Embryonic facial prominence (tissue), 1 donor: ENCODE results near the gene TUBGCP2.

Experiments
- DNase-seq: peaks from one replicate; pipeline ENCODE4 v3.0.0-alpha.2; 2016; ENCODE audit errors: extremely low spot score

Gene TUBGCP2

GRCh38 chr10:133302230-133302629, 6.4 kb downstream of the TUBGCP2 start:
- DNase-seq, result no peak

DNA sequence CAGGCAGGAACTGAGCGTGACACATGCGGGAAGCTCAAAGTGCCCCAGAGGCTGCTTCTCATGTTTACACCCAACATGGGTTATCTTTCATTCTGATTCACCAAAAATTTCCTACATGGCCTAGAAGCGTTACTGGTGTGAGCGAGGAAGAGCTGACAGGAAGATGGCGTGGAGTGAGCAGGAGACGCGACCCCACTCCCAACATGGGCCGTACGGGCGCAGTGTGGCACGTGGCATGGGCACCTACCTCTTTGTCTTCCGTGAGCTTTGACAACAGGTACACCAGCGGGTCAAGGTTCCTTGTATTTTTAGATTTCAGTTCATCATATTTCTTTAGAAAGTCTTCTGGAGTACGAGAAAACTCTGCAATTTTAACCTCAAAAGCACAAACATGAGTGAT, 8.9 kb downstream of the TUBGCP2 start:
- DNase-seq, result no peak

DNA sequence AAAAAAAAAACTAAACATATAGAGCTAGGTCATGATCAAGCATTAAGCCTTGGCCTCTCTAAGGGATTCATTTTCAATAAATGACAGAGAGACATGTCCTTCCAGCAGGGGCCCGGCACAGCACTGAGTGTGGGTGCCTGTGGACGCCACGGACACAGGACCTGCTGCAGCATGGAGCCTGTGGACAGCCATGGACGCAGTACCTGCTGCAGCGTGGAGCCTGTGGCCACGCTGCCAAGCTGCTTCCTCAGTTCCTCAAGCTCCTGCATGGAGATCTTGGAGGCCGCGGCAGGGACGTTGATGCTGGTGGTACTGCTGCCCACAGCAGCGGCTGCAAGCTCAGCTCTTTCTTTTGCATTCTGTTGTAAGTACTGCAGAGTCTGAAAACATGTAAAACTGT, 9.4 kb downstream of the TUBGCP2 start:
- no peak for DNase-seq

DNA sequence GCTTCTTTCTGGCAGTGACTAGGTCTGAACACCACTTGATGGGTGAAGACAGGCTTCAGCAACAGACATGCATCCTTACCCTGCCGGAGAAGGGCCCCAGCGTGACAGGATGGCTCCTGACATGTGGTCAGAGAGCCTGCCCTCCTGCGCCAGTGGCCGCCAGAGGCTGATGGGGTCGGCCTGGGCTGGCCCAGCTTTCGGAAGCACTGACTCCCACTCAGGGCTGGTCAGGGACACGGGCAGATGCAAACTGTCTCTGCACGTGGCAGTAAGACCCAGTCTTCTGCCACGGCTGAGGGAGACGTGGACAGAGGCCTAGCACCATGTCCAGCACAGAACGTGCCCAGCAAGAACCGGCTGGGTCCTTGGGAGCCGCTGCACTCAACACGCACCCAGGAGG, 10.2 kb downstream of the TUBGCP2 start:
- DNase-seq, result no peak

DNA sequence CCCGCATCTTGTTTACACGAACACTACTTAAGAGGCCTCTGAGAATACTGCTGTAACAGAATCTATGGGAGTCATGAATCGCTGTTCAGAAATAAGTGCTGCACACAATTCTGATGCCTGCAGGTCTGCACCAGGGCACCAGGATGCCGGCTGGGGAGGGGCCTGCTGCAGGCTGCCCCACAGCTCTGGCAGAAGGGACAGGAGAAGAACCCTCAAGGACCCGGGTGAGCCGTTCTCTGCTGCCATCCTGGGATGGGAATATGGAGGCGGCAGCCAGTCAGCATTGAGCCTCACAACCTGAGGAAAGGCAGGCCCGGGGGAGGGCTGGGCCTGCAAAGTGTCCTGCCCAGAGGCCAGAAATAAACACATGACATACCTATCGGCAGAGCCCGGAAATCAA, 11.2 kb downstream of the TUBGCP2 start:
- no peak for DNase-seq

- DNase-seq, result no peak
These were observed 13.0 kb downstream of the TUBGCP2 start for GRCh38 chr10:133295426-133296320.

GRCh38 chr10:133294189-133294588, 14.5 kb downstream of the TUBGCP2 start:
- DNase-seq, result no peak

- no peak for DNase-seq
These were observed 14.9 kb downstream of the TUBGCP2 start for GRCh38 chr10:133293810-133294119.

- no peak for DNase-seq
These were observed 15.5 kb downstream of the TUBGCP2 start for GRCh38 chr10:133292919-133293809.

GRCh38 chr10:133289761-133290160, 18.9 kb downstream of the TUBGCP2 start:
- DNase-seq, result no peak

DNA sequence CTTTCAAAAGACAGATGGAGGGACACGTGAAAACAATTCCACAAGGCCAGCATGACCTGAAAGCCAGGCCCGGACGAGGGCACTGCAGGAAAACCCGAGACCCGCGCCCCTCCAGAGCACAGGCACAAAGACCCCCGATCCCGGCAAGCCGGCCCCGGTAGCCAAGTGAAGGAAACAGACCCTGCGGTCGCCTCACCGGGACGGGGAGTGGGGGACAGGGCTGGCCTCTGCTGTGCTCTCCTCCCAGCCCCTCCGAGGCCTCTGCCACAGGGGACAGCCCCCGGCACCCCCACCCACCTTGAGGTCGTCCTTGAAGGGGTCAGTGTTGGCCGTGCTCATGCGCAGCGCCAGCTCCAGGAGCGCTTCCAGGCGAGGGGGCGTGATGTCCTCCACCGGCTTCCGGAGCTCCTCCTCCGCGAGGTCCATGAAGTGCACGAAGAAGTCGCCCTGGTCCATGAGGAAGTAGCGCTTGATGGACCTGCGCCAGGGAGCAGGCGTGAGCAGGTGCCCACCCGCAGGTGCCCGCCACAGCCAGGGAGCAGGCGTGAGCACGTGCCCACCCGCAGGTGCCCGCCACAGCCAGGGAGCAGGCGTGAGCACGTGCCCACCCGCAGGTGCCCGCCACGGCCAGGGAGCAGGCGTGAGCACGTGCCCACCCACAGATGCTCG, 20.7 kb downstream of the TUBGCP2 start:
- no peak for DNase-seq

- DNase-seq, result no peak
These were observed 22.3 kb downstream of the TUBGCP2 start for GRCh38 chr10:133286366-133286765.

DNA sequence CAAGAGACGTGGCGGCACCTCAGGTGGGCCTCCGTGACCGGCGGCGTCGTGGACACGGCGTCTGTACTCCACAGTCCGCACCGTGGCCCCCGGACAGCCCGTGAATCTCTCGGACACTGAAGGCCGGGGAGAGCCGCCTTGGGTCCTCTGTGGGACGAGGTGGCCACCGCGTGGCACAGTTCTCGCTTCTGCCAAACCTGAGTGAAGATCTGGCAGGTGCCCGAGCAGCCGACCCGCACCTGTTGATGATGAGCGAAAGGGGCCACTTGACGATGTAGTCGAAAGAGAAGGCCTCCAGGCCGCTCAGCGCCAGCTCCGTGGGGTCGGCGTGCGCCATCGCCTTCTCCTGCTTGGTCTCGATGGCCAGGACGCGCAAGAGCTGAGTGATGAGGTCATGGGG, 23.5 kb downstream of the TUBGCP2 start:
- DNase-seq, result no peak

DNA sequence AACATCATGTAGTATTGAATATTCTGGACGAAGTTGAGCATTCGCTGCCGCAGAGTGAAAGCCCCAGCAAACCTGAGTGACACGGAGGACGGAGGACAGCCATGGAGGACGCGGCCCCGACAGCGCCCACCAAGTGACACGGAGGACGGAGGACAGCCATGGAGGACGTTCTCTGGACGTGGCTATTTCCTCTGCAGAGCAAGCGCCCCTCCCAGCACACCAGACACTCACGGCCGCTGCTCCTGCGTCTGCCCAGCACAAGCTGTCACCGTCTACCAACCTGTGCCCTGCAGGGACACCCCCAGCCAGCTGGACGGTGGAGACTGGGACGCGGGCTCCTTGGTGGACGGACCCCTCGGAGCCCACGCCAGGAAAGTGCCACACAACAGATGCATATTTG, 24.7 kb downstream of the TUBGCP2 start:
- DNase-seq, result no peak

DNA sequence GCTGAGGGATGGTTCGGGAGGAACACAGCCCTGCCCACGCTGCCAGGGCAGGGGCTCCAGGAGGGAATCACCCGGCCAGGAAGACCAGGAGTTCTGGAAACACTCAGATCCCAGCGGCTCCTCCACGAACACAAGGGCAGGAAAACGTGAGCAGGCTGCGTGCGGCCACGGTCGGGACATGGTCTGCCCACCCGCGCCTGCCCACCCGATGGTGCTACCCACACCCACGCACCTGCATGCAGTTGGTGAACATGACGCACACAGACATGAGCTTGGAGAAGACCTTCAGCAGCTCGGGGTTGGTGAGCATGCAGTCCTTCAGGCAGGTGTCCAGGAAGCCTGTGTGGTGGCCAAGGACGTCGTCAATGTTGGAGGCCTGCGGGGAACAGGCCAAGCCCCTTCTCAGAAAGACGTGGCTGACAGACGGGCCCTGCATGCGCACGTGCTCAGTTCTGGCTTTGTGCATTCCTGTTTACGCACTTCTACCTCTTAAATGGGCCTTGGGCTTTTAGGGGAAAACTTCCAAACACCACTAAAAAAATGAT, 25.8 kb downstream of the TUBGCP2 start:
- no peak for DNase-seq

DNA sequence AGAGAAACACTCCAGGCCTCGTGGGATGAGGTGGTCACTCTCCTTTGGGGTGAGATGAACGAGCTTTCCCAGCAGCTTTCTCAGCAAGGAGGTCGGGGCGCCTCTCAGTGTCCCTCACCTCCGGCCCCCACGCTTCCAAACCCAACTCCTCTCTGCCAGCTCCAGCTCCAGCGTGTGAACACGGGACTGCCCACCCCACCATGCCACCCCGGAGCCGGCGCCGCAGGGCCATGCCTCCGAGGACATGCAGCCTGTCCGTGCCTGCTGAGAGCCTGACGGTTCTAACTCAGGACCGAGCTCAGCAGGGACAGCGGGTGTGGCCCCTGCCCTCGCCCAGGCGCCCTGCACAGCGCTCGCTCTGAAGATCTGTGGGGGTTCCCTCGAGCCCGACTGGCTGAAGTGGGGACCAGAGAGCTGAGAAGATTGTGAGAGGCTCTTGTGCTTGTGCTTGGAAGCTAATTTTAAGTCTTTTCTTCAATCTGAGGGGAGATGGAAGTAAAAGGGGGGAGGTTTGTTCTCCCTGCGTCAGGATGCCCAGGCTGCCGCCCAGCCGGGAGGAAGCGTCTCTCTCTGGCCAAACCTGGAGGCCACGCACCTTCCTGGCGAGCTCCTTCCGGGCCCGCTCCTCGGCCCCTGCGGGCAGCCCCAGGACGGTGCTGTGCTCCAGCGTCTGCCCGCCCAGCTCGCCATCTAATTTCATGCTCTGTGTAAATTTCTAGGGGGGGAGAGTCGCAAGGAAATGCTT, 26.9 kb downstream of the TUBGCP2 start:
- no peak for DNase-seq

GRCh38 chr10:133281084-133281483, 27.6 kb downstream of the TUBGCP2 start:
- no peak for DNase-seq

DNA sequence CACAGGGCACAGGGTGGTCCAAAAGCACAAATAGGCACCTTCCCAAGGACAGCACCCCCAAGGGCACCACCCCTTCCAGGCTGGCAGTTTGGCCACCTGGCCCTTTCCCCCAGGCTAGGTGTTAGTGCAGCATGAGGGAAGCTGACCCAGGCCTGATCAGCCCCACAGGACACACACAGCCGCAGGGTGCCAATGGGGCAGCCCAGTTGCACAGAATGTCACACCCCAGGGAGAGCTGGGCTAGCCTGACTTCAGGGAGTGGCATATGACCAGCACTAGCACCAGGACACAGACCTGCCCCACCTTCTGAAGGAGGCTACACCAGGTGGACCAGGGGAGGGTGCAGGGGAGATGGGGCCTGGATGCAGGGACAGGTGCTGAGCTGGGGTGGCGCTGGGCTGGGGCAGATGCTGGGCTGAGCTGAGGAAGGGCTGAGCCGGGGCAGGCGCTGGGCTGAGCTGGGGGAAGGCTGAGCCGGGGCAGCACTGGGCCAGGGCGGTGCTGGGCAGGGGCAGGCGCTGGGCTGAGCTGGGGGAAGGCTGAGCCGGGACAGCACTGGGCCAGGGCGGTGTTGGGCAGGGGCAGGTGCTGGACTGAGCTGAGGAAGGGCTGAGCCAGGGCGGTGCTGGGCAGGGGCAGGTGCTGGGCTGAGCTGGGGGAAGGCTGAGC, 28.1 kb downstream of the TUBGCP2 start:
- no peak for DNase-seq

DNA sequence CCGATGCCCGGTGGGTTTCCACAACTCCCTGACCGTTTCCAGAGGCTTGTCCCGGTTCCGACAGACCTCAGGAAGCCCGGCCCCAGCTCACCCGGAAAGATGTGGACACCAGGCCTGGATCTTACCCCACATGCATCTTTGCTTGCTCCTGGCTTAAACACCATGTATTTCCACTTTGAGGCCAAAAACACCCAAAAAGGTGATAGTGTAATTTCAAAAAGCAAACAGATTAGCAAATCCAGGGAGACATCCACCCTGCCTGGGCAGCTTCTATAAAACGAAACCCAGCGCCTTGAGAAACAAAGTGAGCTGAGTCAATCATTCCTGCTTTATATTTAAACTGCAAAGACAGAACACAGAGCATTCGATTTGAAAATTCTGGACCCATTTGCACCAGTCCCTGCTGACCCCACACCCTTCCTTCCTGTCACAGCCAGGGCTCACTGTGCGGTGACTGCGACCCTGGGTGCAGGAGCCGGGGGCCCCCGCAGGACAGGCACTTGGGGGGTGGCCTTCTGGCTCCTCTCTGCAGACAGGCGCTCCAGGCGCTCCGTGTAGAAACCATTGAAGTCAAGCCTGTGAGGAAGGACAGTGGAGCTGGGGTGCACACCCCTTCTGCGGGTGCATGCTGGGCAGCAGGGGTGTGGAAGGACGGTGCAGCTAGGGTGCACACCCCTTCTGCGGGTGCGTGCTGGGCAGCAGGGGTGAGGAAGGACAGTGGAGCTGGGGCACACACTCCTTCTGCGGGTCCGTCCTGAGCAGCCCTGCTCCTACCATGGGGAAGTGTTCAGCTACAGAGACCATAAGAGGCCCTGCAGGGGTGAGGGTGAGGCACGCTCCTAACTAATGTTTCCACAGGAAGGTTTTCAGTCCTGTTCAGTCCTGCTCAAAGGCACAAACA, 29.1 kb downstream of the TUBGCP2 start:
- no peak for DNase-seq
